Stimulated activated CD4-positive, alpha-beta T cell treated with anti-CD3 and anti-CD28 coated beads, Interleukin-15, amount 100 ng/mL, for 24 hours (primary cell): ENCODE data around the gene SLC9A8.

Source experiments
- DNase-seq: peaks from one replicate; pipeline ENCODE4 v3.0.0-alpha.2; 2020

Gene SLC9A8

DNA sequence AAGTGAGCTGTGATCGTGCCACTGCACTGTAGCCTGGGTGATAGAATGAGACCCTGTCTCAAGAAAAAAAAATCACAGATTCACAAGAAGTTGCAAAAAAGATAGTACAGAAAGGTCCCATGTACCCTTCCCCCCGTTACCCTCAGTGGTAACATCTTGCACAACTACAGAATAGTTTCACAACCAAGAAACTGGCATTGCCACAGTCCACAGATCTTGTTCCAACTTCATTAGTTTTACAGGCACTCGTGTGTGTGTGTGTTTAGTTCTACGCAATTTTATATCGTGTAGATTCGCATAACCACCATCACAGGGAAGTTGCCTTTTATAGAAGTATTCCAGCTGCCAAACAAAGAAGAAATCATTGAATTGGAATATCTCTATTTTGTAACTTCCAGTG lies 83.6 kb downstream of the SLC9A8 start:
- DNase-seq: no peak

DNA sequence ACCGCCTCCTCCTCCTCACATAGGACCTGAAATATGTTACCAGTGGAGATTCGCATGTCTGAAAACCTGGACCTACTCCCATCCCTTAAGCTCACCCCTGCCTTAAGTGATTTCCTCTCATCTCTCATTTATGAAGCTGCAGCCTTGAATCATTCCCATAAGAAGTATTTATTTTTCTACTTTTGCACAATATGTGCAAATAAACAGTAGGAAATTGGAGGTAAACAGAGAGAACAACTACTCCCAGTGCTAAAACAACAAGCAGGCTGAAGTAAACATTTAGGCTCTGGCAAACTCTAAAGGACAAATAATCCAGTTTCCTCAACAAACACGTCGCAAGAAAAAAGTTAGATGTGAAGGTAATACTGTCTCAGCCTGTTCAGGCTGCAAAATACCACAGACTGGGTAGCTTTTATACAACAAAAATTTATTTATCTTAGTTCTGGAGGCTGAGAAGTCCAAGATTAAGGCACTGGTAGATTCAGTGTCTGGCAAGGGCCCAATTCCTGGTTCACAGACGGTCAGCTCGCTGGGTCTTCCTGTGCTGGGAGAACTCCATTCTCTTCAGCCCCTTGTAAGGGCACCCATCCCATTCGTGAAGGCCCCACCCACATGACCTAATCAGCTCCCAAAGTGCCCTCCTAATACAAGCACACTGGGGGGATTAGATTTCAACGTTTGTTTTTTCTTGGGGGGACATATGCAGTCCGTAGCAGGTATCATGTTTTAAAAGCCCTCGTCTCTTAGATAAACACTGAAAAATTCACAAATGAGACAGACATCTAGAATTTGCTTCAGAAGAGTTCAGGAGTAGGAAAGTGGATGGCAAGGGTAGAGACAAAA lies 87.1 kb downstream of the SLC9A8 start:
- DNase-seq: no peak

DNA sequence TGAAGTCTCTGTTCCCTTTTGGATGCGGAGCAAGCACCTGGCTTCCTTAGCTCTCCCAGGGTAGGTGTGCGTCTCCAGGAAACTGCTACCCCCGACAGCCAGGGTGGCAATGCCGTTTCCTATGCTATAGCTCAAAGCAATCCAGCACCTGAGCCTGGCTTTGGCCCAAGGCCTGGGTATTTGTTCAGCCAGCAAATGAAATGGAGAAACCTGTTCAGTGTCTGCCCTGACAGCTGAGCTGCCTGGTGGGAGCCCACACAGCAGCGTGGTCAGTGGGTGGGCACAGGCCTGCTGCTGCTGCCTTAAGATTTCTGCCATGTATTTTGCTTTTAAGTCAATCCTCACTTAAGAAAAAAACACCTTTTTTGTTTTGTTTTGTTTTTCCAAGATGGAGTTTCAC lies 89.0 kb downstream of the SLC9A8 start:
- no peak for DNase-seq

DNA sequence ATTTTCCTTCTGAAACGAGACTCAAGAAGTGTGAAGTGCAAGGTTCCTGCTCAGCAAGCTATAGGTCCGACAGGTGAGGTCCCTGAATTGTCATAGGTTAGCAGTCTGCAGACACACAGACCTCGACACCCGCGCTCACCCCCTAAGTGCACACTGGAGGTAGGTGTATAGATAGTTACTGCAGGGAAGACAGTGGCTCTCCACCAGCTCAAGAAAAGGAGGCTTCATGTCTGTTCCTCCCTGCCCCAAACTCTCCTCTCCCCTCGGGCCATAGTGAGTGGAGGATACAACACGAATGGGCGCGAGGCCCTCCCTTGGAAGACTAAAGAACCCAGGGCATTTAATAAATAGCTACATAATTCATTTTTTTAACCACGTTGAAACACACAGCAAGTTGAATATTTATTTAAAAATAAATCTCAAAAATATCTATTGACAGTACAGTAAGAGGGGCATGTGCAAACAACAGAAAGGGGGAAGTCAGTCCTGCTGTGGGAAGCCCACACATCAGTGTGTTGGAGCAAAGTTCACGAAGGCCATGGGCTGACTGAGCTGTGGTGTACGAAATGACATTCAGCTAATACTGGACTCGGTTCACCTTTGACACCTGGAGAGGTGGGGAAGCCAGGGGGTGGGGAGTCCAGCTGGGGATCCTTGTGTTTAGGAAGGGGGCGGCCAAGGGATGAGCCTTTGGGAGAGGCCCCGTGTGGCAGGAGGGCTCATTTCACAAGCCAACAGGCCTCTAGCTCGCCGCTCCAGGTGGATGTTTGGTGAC lies 92.0 kb downstream of the SLC9A8 start:
- DNase-seq: no peak

DNA sequence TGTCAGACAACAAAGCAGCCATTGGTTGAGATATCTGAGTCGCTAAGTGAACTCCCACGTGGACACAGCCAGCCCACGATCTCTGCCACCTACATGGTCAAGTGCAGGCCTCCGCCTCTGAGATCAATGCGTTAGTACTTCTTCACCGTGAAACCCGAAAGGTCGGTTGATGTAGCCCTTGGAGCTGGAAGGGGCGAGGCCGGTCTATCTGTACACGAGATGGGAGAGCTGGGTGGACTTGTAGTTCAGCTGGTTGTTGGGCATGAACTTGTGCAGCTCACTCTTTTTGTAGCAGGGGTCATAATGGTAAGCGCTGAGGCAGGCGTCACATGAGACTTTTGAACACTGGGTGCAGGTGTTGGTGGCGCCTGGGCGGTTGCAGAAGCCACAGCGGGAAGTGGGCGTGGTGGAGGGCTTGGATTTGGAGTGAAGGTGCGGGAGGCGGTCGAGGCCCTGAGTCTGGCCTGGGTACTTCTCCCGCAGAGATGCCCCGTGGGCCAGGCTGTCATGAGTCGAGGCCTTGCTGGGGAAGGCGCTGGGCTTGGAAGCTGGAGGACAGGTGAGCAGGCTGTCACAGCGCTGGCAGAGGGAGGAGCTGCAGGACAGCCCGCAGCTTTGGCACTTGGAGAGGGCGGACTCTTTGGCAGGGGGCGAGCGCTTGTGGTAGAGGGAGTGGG lies 92.9 kb downstream of the SLC9A8 start:
- DNase-seq: no peak

DNA sequence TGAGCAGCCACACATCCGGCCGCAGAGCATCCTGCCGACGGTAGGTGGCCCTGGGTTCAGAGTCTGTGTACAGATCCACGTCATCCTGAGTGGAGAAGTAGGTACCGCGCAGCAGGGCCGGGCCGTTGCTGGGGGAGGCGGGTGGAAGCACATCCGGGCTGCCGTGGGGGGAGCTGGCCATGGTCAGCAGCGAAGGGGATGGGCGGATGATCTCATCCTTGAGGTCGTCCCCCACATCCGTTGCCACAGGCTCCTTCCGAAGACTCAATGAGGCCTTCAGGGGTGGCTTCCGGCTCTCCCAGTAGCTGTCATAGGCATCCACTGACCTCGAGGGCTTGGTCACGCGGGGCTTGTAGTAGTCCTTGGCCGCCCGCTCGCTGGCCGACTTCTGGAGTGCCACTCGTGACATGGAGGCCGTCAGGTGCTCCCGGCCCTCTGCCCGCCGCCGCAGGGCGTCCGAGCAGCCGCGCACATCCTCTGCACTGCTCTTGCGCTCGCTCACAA lies 93.5 kb downstream of the SLC9A8 start:
- no peak for DNase-seq

DNA sequence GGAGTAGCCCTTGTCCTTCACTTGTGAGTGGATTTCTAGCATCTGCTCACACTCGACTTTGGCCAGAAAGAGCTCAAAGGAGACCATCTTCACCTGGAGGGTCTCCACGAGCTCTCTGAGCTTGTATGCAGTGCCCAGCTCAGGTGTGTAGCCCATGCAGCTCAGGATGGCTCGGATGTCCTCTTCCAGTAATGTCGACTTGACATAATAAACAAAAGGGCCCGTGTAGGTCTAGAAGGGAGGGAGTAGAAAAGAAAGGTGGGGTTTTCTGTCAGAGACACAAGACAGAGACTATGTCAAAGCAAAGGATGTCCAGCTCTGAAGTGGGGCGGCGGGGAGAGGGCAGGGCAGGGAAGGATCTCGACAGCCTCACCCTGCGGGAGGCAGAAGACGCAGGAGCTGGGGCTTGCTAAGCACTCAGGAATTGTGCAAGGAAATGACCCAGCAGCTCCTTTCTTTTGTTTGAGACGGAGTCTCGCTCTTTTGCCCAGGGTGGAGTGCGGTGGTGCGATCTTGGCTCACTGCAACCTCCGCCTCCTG lies 94.1 kb downstream of the SLC9A8 start:
- DNase-seq: no peak

DNA sequence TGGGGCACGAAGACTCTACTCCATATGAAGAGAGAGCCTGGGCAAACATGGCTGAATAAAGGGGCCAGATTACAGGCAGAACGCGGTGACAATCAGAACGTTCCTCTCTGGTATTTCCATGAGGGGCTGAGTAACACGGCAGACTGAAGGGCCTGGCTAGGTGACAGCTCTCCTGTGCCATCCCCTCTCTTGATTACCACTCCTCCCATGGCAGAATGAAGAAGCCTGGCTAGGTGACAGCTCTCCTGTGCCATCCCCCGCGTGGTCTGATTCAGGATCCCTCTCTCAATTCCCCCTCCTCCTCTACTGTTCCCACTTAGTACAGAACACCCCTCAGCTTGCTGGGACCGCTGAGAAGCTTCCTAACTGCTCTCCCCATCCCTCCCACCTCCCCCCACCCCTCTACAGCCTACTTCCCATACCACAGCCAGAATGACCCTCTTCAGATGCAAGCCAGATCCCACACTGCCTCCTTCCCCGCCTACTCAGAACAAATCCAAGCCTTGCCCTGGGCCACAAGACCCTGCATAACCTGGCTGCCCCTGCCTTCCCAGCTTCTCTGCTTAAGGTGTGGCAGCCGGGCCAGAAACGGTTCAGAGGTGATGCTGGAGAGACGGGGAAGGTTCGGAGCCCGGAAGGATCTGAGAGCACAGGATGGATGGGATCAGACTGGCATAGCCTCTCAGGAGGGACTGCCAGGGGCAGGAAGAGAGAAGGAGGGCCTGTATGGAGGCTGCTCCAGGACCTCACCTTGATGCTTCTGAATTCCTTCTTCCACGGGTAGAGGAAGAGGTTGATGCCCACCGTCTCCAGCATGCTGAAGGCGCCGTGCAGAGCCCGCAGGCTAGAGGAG lies 95.0 kb downstream of the SLC9A8 start:
- no peak for DNase-seq

DNA sequence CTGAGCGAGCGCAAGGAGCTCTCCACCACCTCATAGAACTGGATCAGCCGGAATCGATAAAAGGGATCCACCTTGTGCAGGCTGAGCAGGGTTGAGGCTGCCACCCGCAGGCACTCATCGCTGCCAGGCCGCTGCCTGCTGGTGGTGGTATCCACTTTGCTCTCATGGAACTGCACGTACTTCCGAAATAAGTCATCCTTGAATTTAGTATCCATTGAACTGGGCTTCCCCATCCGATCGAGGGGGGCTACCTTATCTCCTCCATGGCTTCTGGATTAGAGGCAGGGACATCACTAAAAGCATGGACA lies 95.6 kb downstream of the SLC9A8 start:
- DNase-seq: no peak

DNA sequence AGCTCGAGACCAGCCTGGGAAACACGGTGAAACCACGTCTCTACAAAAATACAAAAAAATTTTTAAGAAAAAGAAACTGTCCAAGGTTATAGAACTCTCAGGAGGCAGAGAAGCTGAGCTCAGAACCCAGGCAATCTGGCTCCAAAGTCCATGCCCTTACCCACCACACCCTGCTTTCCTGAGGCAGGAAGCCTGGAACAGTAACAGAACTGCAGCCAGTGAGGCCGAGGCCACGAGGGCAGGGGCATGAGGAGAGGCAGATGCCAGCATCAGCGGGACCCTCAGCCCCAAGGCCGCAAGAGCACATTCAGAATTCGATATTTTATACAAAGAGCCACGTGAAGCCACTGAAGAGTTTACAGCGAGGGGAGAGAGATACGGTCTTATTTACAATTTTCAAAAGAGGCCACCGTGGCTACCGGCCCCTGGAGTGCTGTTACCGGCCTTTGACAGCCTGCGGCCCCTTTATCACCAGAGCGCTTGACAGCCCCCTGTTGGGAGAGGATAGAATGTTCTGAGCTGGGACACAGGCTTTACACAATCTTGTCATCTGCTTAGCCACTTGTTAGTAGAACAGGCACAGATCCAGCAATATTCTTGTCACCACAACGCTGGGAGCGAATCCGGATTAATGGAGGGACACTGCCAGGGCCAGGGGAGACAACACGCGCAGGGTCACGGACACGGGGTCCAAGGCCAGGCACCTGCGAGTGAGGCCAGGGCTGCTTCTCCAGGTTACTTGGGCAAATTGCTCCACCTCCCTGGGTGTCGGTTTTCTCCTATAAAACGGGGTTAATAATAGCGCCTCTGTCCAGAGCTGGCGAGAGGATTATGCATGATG lies 97.1 kb downstream of the SLC9A8 start:
- no peak for DNase-seq

DNA sequence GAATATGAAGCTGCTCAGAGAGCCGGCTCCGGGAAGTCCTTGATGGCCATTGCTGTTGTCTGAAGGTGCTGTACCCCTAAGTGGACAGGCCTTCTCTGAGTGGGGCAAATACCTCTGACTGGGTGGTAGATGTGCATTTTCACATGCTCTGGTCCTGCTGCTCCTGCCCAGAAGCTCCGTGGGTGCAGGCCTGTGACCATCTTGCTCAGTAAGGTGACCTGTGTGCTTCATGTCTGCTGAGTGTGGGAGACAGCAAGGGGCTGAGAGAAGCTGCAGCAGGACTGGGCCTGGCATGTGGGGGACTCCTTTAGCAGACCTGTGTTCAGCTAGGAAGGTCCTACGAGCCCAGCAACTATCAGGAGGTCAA lies 97.7 kb downstream of the SLC9A8 start:
- DNase-seq: no peak

DNA sequence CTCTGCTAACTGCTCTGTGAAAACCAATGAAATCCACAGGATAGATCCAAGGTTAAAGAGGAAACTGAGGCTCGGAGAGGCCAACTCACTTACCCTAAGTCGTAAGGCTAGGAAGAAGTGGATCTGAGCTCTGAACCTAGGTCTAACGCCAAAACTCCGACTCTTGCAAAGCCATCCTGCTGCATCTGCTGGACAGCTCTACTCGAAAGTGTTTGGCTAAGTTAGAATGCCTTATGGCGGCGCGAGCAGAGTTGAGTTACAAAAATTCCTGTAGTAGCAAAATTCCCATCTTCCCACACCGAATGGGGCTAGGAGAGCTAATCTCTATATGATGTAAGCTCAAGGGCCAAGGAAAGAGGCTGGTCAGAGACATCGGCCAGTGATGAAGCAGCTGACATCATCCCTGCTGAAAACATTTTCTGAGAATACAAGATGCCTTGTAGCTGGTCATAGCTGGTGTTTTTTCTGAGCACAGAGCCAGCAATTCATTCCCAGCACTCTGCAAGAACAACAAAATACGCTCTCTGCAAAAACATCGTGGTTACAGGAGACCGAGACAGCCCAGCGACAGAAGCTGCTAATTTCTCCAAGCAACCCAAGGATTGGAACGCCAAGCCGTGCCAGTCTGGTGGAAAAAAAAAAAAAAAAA lies 100.9 kb downstream of the SLC9A8 start:
- no peak for DNase-seq

DNA sequence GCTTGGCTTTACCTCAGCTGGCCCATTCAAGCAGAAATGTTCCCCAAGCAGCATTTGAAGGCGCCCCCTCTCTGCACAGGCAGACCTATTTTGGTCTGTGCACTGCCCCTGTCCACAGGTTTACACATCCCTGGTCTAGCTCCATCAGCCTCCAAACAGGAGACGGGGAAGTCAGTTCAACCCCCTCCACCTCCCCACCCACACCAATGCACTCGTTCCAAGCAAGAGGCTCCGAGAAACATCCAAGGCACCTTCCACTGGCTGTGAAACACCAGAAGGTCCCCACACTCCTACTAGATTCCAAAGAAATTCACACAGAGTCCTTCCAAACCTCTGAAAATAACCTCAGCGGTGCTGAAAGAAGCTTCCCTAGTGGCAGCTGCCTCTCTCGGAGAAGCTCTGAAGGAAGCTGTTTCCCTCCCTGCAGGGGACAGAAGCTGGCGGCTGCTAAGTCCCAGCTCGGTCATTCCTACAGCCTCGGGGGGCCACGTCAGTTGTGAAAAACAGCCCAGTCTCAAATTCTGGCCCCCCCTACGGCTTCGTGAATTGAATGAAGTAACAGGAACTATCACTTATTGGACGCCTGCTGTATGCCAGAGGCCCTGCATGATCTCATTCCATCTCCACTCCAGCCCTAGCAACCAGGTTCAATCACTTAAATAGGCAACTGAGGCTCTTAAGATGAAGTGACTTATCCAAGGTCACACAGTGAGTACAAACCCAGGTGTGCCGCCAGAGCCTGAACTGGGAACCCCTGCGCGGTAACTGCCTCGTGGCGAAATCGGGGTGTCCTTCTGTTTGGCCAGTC lies 101.9 kb downstream of the SLC9A8 start:
- DNase-seq: no peak

DNA sequence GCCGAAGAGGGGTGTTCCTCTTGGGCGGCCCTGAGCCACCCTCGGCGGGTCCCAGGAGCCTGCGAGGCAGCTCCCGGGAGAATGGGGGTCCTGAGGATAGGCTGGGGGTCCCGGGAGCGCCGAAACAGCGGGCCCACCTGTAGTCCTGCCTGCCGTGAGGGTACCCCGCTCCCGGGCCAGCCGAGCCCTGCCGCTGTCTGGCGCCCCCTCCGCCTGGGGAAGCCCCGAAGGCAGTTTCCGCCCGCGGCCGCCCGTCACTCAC lies 102.4 kb downstream of the SLC9A8 start:
- no peak for DNase-seq

DNA sequence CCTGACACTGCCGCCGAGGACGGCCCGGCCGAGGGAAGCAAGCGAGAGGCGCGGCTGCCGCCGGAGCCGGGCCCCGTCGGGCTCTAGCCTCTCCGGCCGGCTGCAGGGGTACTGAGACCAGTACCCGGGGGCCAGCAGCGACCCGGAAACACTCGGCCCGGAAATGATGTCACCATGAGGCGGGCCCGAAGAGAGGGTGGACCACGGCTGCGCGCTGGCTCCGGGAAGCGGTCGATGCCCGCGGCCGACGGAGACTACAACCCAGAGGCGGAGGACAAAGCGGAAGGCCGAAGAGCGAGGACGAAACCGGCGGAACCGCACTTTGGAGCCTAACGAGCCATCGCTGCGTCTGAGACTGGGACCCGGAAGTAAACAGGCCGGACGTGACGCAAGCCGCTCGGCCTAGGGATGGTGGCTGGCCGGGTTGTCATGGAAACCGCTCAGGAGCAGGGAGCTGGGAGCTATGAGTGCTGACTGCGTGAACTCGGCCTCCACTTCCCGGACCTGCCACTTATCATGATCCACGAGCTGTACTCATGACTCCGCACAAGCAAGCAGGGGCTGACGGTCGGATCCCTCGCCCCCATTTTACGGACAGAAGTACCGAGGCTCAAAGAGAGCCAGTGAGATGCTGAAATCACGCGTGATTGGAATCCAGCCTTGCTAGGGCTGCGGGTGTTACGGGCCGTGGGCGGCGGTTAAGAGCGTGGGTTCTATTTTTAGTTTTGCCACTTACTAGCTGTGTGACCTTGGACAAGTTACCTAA lies 102.9 kb downstream of the SLC9A8 start, which contains the start of gene SPATA2:
Gene SPATA2 (minus strand): TSS at position 150 of the 766 bp plus-strand sequence. CDS start 7,039 bp downstream, outside the sequence.
- DNase-seq: peak; percentile 97

DNA sequence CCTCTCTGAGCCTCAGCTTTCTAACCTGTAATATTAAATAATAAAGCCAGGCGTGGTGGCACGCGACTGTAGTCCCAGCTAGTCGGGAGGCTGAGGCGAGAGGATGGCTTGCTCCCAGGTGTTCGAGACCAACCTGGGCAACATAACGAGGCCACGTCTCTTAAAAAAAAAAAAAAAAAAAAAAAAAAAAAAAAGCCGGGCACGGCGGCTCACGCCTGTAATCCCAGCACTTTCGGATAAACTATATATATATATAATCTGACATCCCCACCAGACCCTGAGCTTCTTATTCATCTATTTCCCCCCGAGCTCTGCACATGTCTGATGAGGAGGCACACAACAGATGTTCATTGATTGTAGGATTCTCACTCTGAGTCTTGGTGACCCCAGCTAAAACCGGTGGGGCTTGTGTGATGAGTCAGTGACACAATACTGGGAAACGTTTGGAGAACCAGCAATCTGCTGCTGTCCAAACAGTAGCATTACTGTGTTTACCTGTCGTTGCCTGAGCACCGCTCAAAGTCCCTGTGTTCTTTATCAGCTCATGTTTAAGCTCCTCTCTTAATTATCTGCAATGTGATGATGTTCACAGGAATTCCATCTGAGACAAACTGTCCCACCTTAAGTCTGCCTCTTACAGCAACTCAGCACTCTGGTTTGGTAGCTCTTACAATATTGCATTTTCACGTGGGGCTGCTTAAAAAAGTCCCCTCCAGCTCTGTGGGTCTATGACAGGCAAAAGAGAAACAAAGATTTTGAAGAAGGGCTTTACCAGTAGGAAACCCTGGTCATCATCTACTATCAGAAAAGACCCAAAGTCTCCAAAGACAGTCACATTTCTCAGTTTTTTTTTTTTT lies 103.7 kb downstream of the SLC9A8 start:
- DNase-seq: peak; percentile 35

DNA sequence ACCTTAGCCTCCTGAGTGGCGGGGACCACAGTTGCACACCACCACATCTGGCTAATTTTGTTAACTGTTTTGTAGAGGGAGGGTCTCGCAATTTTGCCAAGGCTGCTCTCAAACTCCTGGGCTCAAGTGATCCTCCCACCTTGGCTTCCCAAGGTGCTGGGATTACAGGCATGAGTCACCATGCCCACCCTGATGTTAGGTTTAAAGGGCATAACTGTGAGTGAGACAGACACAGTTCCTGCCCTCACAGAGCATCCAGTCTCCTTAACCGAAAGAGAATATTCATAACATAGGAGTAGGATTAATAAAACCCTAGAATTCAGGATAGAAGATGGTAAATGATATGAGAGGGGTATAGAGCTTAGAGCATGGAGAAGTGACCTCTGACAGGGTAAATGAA lies 105.8 kb downstream of the SLC9A8 start:
- no peak for DNase-seq

DNA sequence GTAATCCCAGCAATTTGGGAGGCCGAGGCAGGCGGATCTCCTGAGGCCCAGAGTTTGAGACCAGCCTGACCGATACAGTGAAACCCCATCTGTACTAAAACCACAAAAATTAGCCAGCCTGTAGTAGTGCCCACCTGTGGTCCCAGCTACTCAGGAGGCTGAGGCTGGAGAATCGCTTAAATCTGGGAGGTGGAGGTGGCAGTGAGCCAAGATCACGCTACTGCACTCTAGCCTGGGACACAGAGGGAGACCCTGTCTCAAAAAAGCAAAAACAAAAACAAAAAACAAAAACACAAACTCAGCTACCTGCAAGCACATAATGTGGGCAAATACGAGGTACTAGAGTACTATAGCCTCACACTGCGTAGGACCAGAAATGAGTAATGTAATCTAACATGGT lies 106.4 kb downstream of the SLC9A8 start:
- DNase-seq: no peak

DNA sequence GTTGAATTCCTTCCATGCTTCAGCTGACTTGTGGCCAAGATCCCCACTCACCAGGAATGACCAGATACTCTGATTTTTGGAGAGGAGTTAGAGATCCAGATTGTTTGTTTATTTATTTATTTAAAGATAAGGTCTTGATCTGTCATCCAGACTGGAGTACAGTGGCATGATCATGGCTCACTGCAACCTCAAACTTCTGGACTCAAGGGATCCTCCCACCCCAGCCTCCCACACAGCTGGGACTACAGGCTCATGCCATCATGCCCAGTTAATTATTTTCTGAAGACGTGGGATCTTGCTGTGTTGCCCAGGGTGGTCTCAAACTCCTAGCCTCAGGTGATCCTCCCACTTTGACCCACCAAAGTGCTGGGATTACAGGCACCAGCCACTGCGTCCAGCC lies 106.8 kb downstream of the SLC9A8 start:
- DNase-seq: no peak
